GOT3 (cell line): ENCODE data around the gene CYP46A1.

Source experiments
- DNase-seq: peaks from one replicate; lab custom pipeline; 2025; ENCODE audit warnings: mixed read lengths; lab: John Stamatoyannopoulos, UW

Gene CYP46A1

DNA sequence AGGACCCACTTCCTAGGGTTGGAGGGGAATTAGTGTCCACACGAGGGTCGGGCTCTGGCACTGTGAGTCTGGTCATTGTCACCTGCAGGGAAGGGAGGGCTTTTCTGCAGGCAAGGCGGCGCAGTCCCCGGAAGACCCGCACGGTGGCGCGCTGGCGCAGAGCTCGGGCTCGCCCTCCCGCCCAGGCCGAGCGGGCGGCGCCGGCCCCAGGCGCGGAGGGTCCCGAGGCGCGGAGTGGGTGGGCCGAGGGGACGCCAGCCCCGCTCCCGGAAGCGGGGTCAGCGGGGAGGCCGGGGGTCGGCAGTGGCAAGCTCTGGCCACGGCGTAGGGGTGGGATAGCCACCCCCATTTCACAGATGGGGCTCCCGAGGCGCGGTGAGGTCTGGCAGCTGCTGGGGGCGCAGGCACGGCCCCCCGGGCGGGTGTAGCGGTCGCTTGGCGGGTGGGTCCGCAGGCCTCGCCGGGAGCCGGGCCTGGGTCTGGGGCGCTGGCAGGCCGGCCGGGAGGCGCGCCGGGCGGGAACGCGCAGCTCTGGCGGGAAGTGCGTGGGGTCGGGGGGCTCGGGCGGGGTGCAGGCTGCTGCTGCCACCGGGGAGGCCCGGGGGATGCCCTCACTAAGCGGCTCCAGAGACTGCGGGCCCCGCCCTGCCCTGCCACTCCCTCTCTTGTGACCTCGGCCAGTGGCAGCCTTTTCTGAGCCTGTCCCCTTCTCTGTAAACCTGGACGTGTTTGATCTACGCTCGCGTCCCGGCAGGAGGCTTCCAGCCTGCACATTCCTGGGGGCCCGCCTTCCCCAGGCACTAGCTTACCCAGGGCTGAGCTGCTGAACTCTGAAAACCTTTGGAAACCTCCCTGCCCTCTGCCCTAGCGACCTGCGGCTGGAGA is 46.1 kb downstream of the CYP46A1 start:
- DNase-seq, result no peak

DNA sequence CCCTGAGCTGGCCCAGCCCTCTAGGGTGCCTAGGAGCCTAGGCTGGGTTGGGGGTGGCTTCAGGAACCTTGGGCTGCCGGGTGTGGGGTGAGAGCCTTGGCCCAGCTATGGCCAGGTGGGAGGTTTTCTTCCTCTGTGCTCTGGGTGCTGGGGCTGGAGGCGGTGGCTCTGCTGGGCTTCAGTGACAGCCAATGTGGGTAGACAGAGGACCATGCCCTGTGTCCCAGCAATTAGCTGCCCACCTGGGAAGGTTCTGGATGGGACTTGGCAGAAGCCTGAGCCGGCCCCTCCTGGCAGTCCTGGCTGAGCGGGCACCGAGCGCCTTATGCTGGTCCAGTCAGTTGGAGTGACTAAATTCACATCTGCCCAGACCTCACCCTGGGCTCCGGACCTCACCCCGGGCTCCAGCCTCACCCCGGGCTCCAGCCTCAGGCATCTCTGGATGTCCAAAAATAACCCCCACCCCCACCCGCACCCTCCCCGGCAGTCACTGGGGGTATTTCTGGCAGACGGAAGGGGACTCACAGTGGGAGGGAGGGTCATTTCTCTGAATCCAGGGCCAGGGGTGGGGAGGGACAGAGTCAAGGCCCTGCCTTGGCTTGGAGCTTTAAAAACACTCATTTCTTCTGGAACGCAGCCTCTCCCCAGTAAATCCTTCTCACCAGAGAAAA is 46.9 kb downstream of the CYP46A1 start:
- DNase-seq, result no peak

DNA sequence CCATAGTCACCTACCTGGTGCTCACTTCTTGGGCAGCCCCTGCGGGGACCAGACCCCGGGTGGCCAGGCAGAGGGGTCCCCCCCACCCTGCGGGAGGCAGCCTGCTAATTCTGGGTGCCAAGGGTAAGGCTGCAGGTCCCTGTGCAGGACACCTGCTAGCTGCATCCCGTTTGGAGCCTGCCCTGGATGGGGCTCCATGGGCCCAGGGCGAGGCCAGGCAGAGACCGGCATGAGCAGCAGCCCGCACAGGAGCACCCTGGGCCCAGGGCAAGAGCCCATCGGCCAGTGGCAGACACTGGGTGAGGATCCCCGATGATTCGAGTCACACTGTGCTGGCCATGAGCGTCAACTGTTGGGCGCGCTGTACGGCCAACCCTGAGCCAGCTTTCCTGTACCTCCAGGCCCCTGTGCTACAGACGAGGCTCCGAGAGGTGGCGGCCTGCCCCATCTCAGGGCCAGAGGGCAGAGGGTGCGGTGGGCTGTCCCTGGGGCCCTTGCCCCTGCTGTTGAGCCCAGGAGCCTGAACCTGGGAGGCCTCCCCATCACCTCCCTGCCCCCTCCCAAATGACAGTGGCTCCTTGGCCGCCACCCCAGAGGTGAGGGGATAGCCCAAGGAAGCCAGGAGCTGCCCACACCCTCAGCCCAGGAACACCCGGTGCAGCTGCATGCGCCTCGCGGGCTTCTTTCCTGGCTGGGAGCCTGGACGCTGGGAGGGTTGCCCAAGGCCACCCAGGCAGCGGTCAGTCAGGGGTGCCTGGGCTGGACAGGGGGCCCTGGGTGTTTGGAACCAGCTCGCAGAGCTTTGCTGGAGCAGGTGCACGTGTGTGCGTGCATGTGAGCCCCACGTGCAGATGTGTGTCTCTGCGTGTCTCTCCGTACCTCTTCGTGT is 47.7 kb downstream of the CYP46A1 start:
- no peak for DNase-seq

DNA sequence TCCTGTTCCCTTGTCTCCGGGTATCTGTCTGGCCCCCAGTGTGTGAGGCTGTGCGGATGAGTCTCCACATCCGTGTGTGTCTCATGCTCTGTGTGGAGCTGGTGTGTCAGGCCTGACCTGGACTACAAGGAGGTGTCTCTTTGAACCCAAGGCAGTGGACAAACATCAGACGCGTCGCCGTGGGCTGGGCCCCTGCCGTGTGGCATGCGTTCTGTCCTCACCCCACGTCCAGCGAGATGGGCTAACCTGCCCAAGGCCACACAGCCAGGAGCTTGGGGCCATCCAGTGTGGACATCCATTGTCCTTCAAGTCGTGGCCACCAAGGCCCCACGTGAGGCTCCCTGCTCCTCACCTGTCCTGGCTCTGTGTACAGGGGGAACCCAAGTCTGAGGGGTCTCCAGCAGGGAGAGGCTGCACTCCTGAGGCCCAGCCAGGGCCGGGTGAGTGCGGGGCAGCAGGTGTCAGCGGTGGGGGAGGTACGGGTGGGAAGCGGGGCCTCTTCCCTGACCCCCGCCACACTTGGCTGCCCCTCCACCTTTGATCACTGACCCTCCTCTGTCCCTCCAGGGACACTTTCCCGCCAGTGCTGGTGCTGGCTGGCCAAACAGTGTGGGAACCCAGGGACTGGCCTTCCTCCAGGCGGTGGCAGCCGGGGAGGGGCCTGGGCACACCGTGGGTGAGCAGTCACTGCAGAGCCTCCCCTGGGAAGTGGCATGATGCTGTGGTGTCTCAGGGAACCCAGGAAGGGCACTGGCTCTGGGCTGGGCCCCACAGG is 48.5 kb downstream of the CYP46A1 start:
- DNase-seq, result no peak

DNA sequence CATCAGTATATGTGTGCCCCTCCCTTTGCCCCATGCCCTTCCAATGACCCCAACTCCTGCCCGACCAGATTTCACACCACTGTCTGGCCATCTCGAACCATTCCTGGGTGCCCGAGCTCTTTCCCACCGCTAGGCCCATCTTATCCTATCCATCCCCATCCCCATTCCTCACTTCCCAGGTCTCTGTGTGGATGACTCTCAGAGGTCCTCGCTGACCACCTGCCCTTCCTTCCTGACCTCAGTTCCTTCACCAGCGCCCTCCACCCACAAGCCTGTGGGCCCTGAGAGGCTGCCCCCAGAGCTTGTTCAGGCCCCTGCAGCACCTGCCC is 49.1 kb downstream of the CYP46A1 start:
- DNase-seq, result no peak

DNA sequence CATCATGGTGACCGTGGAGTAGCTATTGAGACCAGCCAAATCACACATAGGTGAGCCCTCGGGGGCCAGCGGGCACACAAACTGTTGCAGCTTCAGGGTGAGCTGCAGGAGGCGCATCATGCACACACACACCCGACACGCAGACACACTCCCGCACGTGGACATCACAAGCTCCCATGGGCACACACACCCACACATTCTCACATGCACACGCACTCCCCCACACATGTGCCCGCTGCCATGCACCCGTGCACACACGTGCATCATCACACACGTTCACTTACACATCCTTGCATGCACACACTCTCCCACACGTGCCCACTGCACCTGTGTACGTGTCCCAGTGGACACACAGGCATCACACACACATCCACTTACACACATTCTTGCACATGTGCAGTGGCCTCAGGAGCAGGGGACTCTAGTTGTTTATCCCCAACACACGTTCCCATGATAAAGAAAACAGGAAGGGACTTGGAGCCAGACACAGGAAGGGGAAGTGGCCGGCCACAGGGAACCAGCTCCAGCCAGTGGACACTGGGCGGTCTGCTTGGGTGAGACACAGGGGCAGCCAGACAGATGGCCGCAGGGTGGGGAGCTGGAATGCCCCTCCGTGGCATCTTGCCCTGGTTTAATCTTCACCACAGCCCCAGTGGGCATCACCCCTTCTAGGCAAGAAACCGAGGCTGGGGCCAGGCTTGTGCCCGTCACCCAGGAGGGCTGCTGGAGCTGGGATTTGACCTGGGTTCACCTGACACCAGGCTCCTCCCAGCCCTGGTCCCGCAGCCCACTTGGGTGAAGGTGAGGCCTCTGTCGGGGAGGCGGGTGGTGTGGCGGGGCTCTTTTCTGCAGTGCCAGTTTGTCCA is 49.7 kb downstream of the CYP46A1 start:
- no peak for DNase-seq

DNA sequence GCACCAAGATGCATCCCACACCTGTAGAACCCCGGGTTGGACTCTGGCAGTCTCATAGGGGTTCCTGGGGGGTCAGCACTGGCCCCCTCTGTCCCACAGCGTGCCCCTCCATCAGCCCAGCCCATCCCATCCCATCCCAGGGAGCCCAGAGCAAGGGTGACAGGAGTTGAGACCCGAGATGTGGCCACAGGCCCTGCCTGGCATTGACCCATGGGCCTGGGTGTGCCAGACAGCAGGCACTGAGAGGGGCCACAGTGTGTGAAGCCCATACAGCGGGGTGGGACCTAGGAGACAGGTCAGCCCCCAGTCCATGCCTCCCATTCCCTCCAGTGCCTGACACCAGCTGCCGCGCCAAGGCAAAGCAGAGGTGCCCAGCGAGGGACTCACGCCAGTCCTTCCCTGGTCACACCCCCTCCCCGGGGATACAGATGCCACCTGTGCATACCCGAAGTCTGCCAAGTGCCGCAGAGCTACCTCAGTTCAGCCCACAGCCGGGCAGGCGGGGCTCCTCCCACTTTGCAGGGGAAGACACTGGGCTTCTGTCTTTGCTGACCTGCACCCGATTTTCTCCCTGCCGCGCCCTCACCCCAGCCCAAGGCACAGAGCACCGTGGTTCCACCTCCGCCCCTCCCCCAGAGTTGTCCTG is 50.4 kb downstream of the CYP46A1 start:
- no peak for DNase-seq

DNA sequence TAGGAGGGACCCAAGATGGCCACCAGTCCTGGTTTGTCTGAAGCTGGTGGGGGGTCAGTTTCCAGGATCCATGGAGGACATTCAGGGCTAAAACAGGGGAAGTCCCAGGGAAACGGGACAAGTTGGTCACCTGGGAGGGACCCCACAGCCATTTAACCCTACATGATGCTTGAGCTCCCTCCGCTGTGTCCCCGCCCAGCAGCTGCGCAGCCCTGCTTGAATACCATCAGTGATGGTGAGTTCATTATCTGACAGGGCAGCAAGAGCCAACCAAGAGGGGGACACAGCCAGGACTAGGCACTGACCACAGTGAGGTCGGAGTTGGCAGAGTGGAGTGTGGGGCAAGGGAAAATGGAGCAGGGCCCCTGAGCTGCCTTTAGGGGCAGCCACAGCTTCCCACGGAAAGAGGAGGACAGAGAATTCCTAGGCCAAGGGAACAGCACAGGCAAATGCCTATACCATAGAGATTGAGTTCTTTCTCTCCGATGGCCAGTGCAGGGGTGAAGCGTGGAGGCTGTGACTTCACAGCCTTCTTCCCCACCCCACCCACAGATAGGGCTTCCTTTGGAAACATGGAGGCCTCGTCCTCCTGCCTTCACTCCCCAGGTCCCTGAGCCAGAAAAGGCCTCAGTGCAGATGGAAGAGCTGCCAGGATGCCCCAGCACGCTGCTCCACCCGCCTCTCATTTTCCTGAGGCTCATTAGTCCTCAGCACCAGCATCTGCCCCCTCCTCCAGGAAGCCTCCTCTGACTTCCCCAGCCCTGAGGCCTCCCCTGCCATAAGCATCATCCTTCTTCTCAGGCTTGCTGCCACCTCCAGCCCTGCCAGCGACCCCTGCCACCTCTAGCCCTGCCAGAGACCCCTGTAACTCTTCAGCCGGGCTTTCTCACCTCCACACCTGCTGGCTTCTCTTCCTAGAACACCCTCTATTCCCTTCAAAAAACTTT is 51.4 kb downstream of the CYP46A1 start:
- DNase-seq, result no peak

DNA sequence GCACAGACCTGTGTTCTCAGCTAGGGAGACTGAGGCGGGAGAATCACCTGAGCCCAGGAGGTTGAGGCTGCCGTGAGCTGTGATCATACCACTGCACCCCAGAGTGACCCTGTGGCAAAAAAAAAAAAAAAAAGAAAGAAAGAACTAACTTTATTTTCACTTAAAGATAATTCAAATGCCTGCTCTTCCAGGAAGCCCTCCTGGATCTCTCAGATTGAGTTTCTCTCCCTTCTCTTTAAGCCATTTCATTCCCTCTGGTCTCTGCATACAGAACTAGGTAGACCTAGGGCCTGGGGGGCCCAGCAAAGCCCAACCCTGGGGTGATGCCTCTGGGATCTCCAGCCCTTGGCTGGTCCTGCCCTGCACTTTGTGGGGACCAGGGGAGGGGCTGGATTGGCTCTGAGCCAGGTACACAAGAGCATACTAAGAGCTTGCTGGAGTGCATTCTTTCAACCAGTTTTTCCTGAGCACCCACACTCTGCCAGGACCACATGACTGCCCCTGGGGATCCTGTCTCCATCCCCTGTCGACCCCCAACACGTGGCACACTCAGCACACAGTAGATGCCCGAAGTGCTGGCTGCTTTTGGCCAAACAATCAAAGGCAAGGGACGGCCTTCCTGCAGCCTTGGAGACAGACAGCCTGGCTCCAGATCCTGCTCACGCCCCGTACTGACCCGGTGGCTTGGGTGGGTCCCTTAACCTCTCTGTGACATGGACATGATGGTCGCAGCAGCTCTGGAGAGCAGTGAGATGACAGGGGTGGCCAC is 52.7 kb downstream of the CYP46A1 start:
- no peak for DNase-seq

DNA sequence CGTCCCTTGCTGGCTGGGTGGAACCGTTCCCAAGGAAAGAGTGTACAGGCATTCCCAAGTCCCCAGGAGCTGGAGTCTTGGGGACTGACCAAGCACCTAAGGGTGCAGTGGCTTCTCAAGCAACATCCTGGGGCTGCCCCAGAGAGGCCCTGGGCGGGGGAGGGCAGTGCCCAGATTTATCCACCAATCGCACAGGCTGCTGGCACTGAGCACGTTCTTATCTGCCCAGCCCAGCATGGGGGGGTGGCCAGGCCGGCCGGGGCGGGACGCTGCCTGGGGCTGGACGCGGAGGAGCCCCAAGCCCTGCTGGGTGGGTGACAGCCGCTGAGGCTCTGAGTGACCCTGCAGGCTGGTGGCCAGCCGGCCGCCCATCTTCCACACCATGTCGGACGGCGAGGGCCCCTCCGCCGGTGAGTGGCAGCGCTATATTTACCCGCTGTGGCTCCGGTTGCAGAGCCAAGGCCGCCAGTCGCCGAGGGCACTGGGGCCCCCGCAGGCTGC is 53.4 kb downstream of the CYP46A1 start:
- no peak for DNase-seq

DNA sequence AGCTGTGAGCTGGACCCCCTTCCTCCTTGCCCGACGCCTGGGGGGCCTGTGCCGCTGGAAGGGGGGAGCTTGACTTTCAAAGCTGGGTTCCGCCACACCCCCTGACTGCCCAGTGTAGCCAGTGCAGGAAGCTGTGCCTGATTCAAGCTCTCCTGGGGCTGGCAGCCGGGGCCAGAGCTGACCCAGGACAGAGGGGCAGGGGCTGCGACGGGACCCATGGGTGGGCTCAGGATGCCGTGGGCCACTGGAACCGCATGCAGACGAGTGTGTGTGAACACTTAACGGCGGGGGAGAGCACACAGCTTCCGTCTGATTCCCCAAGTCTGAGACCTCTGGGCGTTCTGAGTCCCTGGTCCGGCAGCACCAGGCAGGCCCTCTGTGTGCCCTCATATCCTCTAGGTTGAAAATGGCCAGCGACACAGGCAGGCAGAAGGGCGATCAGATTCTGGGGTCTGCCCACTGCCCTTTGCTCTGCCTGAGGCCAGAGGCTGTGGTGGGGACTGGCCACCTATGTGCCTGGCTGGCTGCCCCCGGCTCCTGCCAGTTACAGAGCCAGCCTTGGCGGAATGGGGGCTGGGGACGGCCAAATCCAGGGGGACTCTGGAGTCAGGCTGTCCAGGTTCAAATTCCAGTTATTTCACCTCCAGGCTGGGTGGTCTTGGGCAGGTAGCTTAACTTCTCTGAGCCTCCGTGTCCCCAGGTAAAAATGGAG is 54.0 kb downstream of the CYP46A1 start:
- DNase-seq, result no peak

DNA sequence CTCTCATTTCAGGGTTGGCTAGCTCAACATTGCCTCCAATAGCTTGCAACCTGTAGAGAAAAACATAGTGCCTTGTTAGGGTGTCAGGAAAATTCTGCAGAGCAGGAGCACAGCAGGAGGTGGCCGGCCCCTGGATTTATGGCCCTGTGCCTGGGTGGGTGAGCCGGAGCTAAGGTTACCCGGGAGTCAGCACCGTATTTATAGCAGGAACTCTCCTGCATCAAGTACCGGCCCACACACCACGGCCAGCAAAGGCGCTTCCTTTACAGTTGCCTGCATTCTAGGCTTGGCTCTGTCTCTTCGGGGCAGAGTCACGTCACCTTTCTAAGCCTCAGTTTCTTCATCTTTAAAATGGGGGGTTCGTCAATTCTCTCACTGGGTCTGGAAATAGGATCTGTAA is 56.3 kb downstream of the CYP46A1 start:
- DNase-seq, result no peak

DNA sequence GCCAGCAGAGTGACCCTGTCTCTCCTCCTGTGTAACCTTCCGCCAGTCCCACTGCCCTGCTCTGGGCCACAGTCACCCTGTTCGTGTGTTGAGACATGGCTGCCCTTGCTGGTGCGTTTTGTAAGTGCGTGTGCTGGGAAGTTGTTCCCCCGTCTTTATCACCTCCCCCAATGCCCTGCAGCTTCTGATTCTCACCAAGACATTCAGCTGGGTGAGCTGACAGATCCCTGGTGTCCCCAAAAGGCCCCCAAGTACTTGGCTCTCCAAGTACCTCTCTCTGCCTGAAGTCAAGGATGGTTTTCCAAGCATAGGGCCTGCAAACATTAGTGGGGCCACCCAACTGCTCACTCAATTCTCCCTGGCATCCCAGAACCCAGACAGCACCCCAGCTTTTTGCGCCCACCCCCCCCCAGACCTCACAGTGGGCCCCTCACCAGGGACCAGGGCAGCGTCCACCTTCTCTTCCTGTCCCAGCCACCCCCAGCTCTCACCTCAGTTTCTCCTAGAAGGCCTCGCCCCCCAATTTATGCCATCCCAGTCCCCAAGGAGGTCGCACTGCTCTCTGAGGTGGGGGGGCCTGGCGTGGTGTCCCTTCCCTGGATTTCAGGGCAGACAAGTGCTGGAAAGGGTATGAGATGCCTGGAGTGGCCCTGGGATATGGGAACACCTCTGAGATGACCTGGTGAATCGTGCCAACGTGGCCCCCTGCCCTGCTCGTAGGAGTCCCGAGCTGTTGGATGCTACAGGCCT is 57.3 kb downstream of the CYP46A1 start:
- DNase-seq, result no peak

DNA sequence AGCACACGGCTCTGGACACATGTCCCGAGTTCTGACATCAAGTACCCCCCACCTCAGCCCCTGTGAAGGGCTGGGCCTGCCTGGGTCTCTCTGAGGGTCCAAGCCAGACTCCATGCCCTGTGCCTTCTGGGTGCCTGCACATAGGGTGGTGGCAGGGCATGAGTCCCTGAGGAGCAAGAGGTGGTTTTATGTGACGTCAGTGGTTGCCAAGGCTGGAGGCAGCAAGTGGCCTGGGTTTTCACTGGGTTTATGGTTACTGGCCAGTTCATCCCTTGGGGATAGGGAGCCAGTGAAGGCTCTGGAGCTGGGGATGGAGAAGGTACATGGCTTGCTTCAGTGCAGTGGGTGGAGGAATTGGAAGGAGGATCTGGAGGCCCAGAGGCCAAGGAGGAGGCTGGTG is 58.0 kb downstream of the CYP46A1 start:
- no peak for DNase-seq

DNA sequence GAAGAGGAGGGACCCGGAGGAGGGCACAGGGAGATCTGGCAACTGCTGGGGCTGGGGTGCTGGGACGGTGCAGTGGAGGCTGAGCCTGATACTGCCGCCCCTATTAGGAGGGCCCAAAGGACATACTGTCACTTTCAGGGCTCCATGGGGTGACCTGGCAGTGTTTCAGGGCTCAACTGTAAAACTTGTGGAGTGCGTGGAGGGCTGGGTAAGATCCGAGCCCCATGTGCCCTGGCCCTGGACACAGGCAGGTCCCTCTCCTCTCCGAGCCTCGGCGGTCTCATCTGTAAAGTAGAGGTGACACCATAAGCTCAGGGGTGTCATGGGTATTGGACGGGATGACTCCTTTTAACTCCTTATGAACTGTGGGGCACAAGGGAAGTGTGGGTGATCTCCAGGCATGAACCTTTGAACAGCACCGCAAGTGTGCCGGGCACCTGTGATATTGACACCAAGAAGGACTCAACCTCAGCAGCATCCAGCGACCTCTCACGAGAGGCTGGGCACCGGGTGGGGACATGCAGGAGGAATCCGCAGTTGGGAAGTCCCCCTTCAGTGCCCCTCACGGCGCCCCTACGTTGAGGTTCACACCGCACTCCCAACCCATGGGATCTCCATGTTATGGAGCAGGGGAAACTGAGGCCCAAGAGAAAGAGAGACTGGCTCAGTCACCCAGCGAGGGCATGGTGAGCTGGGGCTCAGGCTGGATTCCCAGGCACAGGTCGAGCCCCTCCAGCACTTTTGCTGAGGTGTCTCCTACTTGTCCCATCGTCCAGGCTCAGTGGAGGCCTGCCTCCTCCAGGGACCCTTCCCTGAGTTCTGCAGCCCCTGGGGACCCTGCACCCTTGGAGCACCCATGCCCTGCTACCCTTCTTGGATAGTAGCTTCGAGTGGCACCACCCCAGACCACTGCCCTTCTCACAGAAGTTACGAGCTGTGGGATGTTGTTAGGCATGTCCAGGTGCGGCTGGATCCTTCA is 58.7 kb downstream of the CYP46A1 start:
- no peak for DNase-seq
